GM18505 (cell line): ENCODE data around the gene RIC3.

Experiments
- ATAC-seq: cut with Tn5 transposase; IDR thresholded peaks from one replicate; pipeline ENCODE4 v1.9.1; 2021; ENCODE audit not compliant: unreplicated experiment
- POLR2A ChIP-seq: IDR thresholded peaks from 4 replicates; pipeline ENCODE4 v1.6.1; 2011; ENCODE audit warnings: borderline replicate concordance; ENCODE audit not compliant: insufficient read depth, insufficient read length; ENCODE audit errors: extremely low read depth

RIC3 gene

GRCh38 chr11:8168485-8169257, at the start of gene RIC3:
RIC3 (minus strand) TSS chr11:8169025; CDS start chr11:8168989, 36 bp downstream.
- TF ChIP-seq POLR2A, result peak; percentile 56
- no peak for ATAC-seq

- TF ChIP-seq POLR2A, result no peak
- no peak for ATAC-seq
Measured at GRCh38 chr11:8218409-8218808, 49.6 kb upstream of the RIC3 start.

GRCh38 chr11:8217926-8218325, 49.1 kb upstream of the RIC3 start:
- TF ChIP-seq POLR2A, result no peak
- no peak for ATAC-seq

GRCh38 chr11:8217136-8217535, 48.3 kb upstream of the RIC3 start:
- TF ChIP-seq POLR2A, result no peak
- ATAC-seq, result no peak

GRCh38 chr11:8213376-8213775, 44.6 kb upstream of the RIC3 start:
- no peak for ATAC-seq
- no peak for TF ChIP-seq POLR2A

- no peak for ATAC-seq
- TF ChIP-seq POLR2A, result no peak
Measured at GRCh38 chr11:8209208-8209807, 40.5 kb upstream of the RIC3 start.

- no peak for TF ChIP-seq POLR2A
- no peak for ATAC-seq
Measured at GRCh38 chr11:8207080-8208000, 38.5 kb upstream of the RIC3 start.

- no peak for TF ChIP-seq POLR2A
- ATAC-seq, result no peak
Measured at GRCh38 chr11:8206251-8207079, 37.6 kb upstream of the RIC3 start.

GRCh38 chr11:8205566-8205965, 36.7 kb upstream of the RIC3 start:
- no peak for ATAC-seq
- TF ChIP-seq POLR2A, result no peak

- no peak for ATAC-seq
Measured at GRCh38 chr11:8204596-8204995, 35.8 kb upstream of the RIC3 start.

GRCh38 chr11:8204025-8204424, 35.2 kb upstream of the RIC3 start:
- TF ChIP-seq POLR2A, result no peak
- no peak for ATAC-seq

More at GRCh38 chr11:8204596-8204995, 35.8 kb upstream of the RIC3 start:
- TF ChIP-seq POLR2A, result no peak

- ATAC-seq, result no peak
- TF ChIP-seq POLR2A, result no peak
Measured at GRCh38 chr11:8203414-8203715, 34.5 kb upstream of the RIC3 start.
